H1 (cell line): Measurements from ENCODE around the gene UAP1.

Experiments
- BRCA1 ChIP-seq: IDR thresholded peaks from 2 replicates; pipeline ENCODE4 v1.6.1; 2012; ENCODE audit warnings: low read depth, low read length, improper control_type of control experiment
- CEBPB ChIP-seq: IDR thresholded peaks from 2 replicates; pipeline ENCODE4 v1.6.1; 2012; ENCODE audit warnings: low read depth, low read length
- JUND ChIP-seq: IDR thresholded peaks from 2 replicates; pipeline ENCODE4 v1.6.1; 2011; ENCODE audit warnings: mild to moderate bottlenecking, improper control_type of control experiment, low read length
- SP2 ChIP-seq: IDR thresholded peaks from 2 replicates; pipeline ENCODE4 v1.6.1; 2012; ENCODE audit warnings: mild to moderate bottlenecking, low read length, inconsistent platforms
- ZNF274 ChIP-seq: IDR thresholded peaks from 2 replicates; pipeline ENCODE4 v1.7.0; 2012; ENCODE audit warnings: low read length, borderline replicate concordance; ENCODE audit errors: extremely low read depth
- TF ChIP-seq, protein P1 (sequence below), 3 experiments: IDR thresholded peaks; 1 replicate in 2 of 3; 2 replicates in 1 of 3; pipeline versions ENCODE4 v1.5.1 to v1.6.1; 2011; ENCODE audit warnings: low read length in 3 of 3, mild to moderate bottlenecking in 3 of 3, inconsistent platforms in 2 of 3, low read depth in 1 of 3, moderate library complexity in 1 of 3; ENCODE audit not compliant: insufficient read depth in 1 of 3; ENCODE audit errors: control extremely low read depth in 1 of 3
- TF ChIP-seq, protein P2 (sequence below): IDR thresholded peaks from 2 replicates; pipeline ENCODE4 v1.6.1; 2012; ENCODE audit warnings: inconsistent platforms

DNA sequence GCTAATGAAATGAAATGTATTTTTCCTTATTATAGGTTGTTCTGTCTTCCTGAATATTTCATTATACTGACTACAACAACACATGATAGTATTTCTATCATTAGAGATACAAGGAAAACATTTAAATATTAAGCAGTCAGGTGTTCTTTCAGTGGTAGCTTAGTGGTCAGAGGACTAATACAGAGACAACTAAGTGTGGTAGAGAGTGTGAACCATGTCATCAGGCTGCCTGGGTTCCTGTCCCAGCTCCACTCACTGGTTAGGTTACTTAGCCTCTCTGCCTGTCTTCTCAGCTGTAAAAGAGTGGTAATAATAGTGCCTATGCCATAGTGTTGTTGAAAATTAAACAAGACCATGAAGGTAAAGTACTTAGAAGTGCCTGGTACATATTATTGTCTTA is 3.9 kb downstream of the UAP1 start:
- TF ChIP-seq, protein P1, sequence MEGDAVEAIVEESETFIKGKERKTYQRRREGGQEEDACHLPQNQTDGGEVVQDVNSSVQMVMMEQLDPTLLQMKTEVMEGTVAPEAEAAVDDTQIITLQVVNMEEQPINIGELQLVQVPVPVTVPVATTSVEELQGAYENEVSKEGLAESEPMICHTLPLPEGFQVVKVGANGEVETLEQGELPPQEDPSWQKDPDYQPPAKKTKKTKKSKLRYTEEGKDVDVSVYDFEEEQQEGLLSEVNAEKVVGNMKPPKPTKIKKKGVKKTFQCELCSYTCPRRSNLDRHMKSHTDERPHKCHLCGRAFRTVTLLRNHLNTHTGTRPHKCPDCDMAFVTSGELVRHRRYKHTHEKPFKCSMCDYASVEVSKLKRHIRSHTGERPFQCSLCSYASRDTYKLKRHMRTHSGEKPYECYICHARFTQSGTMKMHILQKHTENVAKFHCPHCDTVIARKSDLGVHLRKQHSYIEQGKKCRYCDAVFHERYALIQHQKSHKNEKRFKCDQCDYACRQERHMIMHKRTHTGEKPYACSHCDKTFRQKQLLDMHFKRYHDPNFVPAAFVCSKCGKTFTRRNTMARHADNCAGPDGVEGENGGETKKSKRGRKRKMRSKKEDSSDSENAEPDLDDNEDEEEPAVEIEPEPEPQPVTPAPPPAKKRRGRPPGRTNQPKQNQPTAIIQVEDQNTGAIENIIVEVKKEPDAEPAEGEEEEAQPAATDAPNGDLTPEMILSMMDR (IDR thresholded peaks at IDR 0.05; ENCODE audit: control extremely low read depth in 1 of 3, insufficient read depth in 1 of 3, low read depth in 1 of 3, low read length in 3 of 3) = no peak
- TF ChIP-seq SP2 (no peak), BRCA1 (no peak), CEBPB (no peak), JUND (no peak), ZNF274 (no peak)
- TF ChIP-seq, protein P2, sequence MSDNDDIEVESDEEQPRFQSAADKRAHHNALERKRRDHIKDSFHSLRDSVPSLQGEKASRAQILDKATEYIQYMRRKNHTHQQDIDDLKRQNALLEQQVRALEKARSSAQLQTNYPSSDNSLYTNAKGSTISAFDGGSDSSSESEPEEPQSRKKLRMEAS = no peak
